WERI-Rb-1 (cell line): ENCODE measurements around the gene EBF3.

Source experiments
- DNase-seq: peaks from one replicate; pipeline ENCODE4 v3.0.0-alpha.2; 2020
- H3K27ac ChIP-seq: fragments of 250-450 bp; sonication (Bioruptor Pico); 2 replicates; pipeline ENCODE4 v1.5.1; 2020; ENCODE audit warnings: mild to moderate bottlenecking, moderate library complexity
- H3K27me3 ChIP-seq: fragments of 250-450 bp; sonication (Bioruptor Pico); 2 replicates; pipeline ENCODE4 v1.5.1; 2021; ENCODE audit warnings: mild to moderate bottlenecking, low read depth, moderate library complexity; ENCODE audit not compliant: insufficient read depth, severe bottlenecking
- H3K36me3 ChIP-seq: fragments of 250-450 bp; sonication (Bioruptor Pico); 2 replicates; pipeline ENCODE4 v1.5.1; 2020; ENCODE audit warnings: mild to moderate bottlenecking, moderate library complexity
- H3K4me3 ChIP-seq: 2 replicates; pipeline ENCODE4 v1.5.1; 2011; ENCODE audit warnings: low read depth, mild to moderate bottlenecking, control low read depth, low read length
- H3K9me3 ChIP-seq: fragments of 250-450 bp; sonication (Bioruptor Pico); 2 replicates; pipeline ENCODE4 v1.5.1; 2021; ENCODE audit warnings: mild to moderate bottlenecking, moderate library complexity; ENCODE audit not compliant: severe bottlenecking
- CTCF ChIP-seq: IDR thresholded peaks from 2 replicates; pipeline ENCODE4 v1.5.1; 2011; ENCODE audit warnings: low read depth, mild to moderate bottlenecking, control low read depth, inconsistent platforms, low read length

EBF3 gene, protein sequence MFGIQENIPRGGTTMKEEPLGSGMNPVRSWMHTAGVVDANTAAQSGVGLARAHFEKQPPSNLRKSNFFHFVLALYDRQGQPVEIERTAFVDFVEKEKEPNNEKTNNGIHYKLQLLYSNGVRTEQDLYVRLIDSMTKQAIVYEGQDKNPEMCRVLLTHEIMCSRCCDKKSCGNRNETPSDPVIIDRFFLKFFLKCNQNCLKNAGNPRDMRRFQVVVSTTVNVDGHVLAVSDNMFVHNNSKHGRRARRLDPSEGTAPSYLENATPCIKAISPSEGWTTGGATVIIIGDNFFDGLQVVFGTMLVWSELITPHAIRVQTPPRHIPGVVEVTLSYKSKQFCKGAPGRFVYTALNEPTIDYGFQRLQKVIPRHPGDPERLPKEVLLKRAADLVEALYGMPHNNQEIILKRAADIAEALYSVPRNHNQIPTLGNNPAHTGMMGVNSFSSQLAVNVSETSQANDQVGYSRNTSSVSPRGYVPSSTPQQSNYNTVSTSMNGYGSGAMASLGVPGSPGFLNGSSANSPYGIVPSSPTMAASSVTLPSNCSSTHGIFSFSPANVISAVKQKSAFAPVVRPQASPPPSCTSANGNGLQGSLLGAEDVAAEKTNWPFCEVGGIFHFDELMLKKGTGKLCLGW

DNA sequence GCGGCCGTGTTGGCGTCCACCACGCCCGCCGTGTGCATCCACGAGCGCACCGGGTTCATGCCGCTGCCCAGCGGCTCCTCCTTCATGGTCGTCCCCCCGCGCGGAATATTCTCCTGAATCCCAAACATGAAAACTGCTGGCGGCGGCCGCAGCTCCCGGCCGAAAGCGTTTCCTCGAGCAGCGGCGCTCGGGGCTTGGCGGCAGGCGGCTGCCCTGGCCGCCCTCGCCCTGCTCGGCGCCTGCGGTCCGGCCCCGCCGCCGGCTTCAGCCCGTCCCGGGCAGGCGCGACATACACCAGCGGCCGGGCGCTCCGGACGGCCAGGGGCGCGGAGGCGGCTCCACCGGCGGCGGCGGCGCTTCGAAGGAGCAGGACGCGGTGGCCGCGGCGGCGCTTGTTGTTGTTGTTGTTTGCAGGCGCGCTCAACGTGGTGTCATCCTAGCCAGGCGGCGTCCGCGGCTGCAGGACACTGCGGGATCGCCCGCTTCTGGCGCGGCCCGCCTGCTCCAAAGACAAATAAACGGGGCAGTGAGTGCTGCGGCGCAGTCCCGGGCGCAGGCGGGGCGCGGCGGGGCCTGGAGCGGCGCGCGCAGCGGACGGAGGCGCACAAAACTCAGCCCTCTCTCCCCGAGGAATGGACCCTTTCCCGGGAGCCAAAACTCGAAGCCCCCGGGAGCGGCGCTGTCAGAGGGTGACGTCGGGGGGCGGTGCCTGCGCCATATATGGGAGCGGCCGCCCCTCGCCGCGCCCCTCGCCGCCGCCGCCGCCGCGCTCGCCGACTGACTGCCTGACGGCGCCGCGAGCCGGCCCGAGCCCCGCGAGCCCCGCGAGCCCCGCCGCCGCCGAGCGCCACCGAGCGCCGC is at the start of gene EBF3:
TSS of gene EBF3 (minus strand) at position 634 of the 861 bp plus-strand sequence. CDS start at position 128, 506 bp downstream.
- Histone ChIP-seq H3K36me3 (no peaks in the 10 kb centered on the region), H3K4me3 (peak within 1 kb of the TSS; percentile 38), H3K9me3 (no peaks in the 10 kb centered on the region), H3K27ac (no peak within 1 kb of the TSS), H3K27me3 (peaks cover 91% of the 10 kb centered on the region)
- TF ChIP-seq CTCF: no peak
- DNase-seq: peak; percentile 64

- H3K27ac ChIP-seq: no peak overlapping the region
- TF ChIP-seq CTCF: no peak
- no peak for DNase-seq
Measured at GRCh38 chr10:130013335-130014262, 49.5 kb upstream of the EBF3 start.

GRCh38 chr10:130012129-130012528 is 48.1 kb upstream of the EBF3 start:
- DNase-seq: no peak
- no peak for TF ChIP-seq CTCF
- Histone ChIP-seq H3K27me3 (no peaks in the 10 kb centered on the region), H3K27ac (no peak overlapping the region), H3K4me3 (no peak overlapping the region), H3K9me3 (no peaks in the 10 kb centered on the region), H3K36me3 (no peaks in the 10 kb centered on the region)

More at GRCh38 chr10:130013335-130014262, 49.5 kb upstream of the EBF3 start:
- H3K4me3 ChIP-seq: no peak overlapping the region
- H3K36me3 ChIP-seq: no peaks in the 10 kb centered on the region
- H3K9me3 ChIP-seq: no peaks in the 10 kb centered on the region
- no peaks in the 10 kb centered on the region for H3K27me3 ChIP-seq

- Histone ChIP-seq H3K36me3 (no peaks in the 10 kb centered on the region), H3K9me3 (no peaks in the 10 kb centered on the region), H3K4me3 (no peak overlapping the region), H3K27me3 (no peaks in the 10 kb centered on the region), H3K27ac (no peak overlapping the region)
- no peak for DNase-seq
- TF ChIP-seq CTCF: no peak
Measured at GRCh38 chr10:130010653-130011052, 46.6 kb upstream of the EBF3 start.

DNA sequence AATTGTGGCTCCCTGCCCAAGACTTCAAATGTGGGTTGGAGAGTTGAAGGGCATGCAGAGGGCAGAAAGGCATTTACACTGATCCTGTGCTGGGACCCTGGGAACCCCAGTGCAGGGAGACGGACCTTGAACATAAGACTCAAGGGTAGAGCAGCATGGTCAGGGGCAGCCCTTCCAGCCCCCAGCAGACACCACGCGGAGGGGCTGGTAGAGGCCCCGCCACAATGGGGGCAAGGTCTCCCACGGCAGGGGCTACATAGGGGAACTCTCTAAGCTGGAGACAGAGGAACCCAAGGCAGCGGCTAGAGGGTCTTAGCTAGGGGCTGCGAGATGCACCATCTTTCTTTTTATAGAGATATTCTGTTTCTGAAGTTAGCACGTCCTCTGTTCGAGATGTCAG is 45.2 kb upstream of the EBF3 start:
- DNase-seq: no peak
- no peak for TF ChIP-seq CTCF

More for the DNA sequence above, 45.2 kb upstream of the EBF3 start:
- H3K9me3 ChIP-seq: peaks cover 4% of the 10 kb centered on the region
- H3K27ac ChIP-seq: no peak overlapping the region
- no peaks in the 10 kb centered on the region for H3K36me3 ChIP-seq
- H3K27me3 ChIP-seq: no peaks in the 10 kb centered on the region
- no peak overlapping the region for H3K4me3 ChIP-seq
